WTC11 (cell line): ENCODE results near the gene ITPKC. TPM values are rescaled to one million over a fixed set of nuclear protein-coding genes. Genes with fewer than 3 reads are reported as not detected.

ENCODE experiments used
- ATAC-seq: fragments of 200-7000 bp; cut with Tn5 transposase; 2 replicates; pipeline ENCODE4 v1.10.0; 2021; ENCODE audit warnings: mild to moderate bottlenecking, moderate library complexity
- CTCF ChIA-PET: fragments of 300-600 bp; sonication (Branson Sonifier 250); formaldehyde crosslinking; loops from one replicate; lab custom pipeline; 2021; ENCODE audit warnings: antibody characterized with exemption; lab: Charles Lee
- POLR2A ChIA-PET: fragments of 350-600 bp; sonication (Branson Sonifier 250); formaldehyde crosslinking; loops from one replicate; lab custom pipeline; 2021; ENCODE audit warnings: antibody characterized with exemption; lab: Charles Lee
- DNase-seq: peaks from one replicate; pipeline ENCODE4 v3.0.0; 2021; ENCODE audit warnings: low spot score
- H3K27ac Mint-ChIP-seq: 2 replicates; pipeline ENCODE4 v1.8.0; 2021; ENCODE audit warnings: mixed read lengths
- H3K27me3 Mint-ChIP-seq: 2 replicates; pipeline ENCODE4 v1.8.0; 2021; ENCODE audit warnings: low read depth, mild to moderate bottlenecking, moderate library complexity, mixed read lengths
- H3K36me3 Mint-ChIP-seq: 2 replicates; pipeline ENCODE4 v1.8.0; 2021; ENCODE audit warnings: mixed read lengths
- H3K4me1 Mint-ChIP-seq: 2 replicates; pipeline ENCODE4 v1.8.0; 2022; ENCODE audit warnings: mixed read lengths
- H3K4me3 Mint-ChIP-seq: 2 replicates; pipeline ENCODE4 v1.8.0; 2021; ENCODE audit warnings: mild to moderate bottlenecking, moderate library complexity, mixed read lengths
- H3K9me3 Mint-ChIP-seq: 2 replicates; pipeline ENCODE4 v1.8.0; 2021; ENCODE audit warnings: mixed read lengths
- ELF4 ChIP-seq: sonication (generic); formaldehyde crosslinking; IDR thresholded peaks from 2 replicates; pipeline ENCODE4 v1.8.1; 2022; ENCODE audit warnings: low read depth, mild to moderate bottlenecking, moderate library complexity, missing genetic modification reagents
- ETV6 ChIP-seq: sonication (generic); formaldehyde crosslinking; IDR thresholded peaks from 2 replicates; pipeline ENCODE4 v1.8.1; 2022; ENCODE audit warnings: mild to moderate bottlenecking, missing genetic modification reagents
- FOXP4 ChIP-seq: sonication (generic); formaldehyde crosslinking; IDR thresholded peaks from 2 replicates; pipeline ENCODE4 v1.8.0; 2022; ENCODE audit warnings: mild to moderate bottlenecking, missing genetic modification reagents
- GABPB1 ChIP-seq: sonication (generic); formaldehyde crosslinking; IDR thresholded peaks from 2 replicates; pipeline ENCODE4 v1.8.1; 2023; ENCODE audit warnings: mild to moderate bottlenecking, missing genetic modification reagents
- GRHL2 ChIP-seq: fragments of 250-450 bp; sonication (Bioruptor Pico); IDR thresholded peaks from 2 replicates; pipeline ENCODE4 v1.8.0; 2022; ENCODE audit warnings: mild to moderate bottlenecking, moderate library complexity; ENCODE audit not compliant: insufficient replicate concordance, severe bottlenecking
- RELA ChIP-seq: sonication (generic); formaldehyde crosslinking; IDR thresholded peaks from 2 replicates; pipeline ENCODE4 v1.8.1; 2022; ENCODE audit warnings: missing genetic modification reagents, mild to moderate bottlenecking, borderline replicate concordance
- TCF7 ChIP-seq: sonication (generic); formaldehyde crosslinking; IDR thresholded peaks from 2 replicates; pipeline ENCODE4 v1.8.0; 2022; ENCODE audit warnings: mild to moderate bottlenecking, low read depth, missing genetic modification reagents, moderate library complexity
- ZBTB43 ChIP-seq: sonication (generic); formaldehyde crosslinking; IDR thresholded peaks from 2 replicates; pipeline ENCODE4 v1.8.1; 2023; ENCODE audit warnings: mild to moderate bottlenecking, missing genetic modification reagents
- ZNF219 ChIP-seq: sonication (generic); formaldehyde crosslinking; IDR thresholded peaks from 2 replicates; pipeline ENCODE4 v1.8.0; 2023; ENCODE audit warnings: missing genetic modification reagents, mild to moderate bottlenecking, borderline replicate concordance
- ZNF416 ChIP-seq: fragments of 250-450 bp; sonication (Bioruptor Pico); IDR thresholded peaks from 2 replicates; pipeline ENCODE4 v1.9.0; 2021; ENCODE audit warnings: mild to moderate bottlenecking, inconsistent platforms
- total RNA-seq: library from RNA; stranded (reverse); gene quantifications from 3 replicates; pipeline ENCODE4 v1.2.3, GENCODE V29; 2021
- TF ChIP-seq, protein P1 (sequence below): sonication (generic); formaldehyde crosslinking; IDR thresholded peaks from 2 replicates; pipeline ENCODE4 v1.8.1; 2023; ENCODE audit warnings: mild to moderate bottlenecking, missing genetic modification reagents, moderate library complexity
- TF ChIP-seq, protein P2 (sequence below): sonication (generic); formaldehyde crosslinking; IDR thresholded peaks from 2 replicates; pipeline ENCODE4 v1.8.1; 2023; ENCODE audit warnings: mild to moderate bottlenecking, missing genetic modification reagents, borderline replicate concordance
- TF ChIP-seq, protein P3 (sequence below): sonication (generic); formaldehyde crosslinking; IDR thresholded peaks from 2 replicates; pipeline ENCODE4 v1.8.1; 2022; ENCODE audit warnings: mild to moderate bottlenecking, moderate library complexity, missing genetic modification reagents

The ITPKC gene
- total RNA-seq, 1 experiment from 2014 or later: 13.8 TPM

GRCh38 chr19:40744554-40745401 lies 27.9 kb downstream of the ITPKC start (continued):
- TF ChIP-seq ZNF416 (CRISPR knock-in tag): no peak
- TF ChIP-seq, protein P1, sequence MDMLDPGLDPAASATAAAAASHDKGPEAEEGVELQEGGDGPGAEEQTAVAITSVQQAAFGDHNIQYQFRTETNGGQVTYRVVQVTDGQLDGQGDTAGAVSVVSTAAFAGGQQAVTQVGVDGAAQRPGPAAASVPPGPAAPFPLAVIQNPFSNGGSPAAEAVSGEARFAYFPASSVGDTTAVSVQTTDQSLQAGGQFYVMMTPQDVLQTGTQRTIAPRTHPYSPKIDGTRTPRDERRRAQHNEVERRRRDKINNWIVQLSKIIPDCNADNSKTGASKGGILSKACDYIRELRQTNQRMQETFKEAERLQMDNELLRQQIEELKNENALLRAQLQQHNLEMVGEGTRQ (CRISPR knock-in tag): 0 out of 2 replicates have a peak, but pooled peaks have one; percentile 8
- TF ChIP-seq, all 79 proteins: peak for 4

DNA sequence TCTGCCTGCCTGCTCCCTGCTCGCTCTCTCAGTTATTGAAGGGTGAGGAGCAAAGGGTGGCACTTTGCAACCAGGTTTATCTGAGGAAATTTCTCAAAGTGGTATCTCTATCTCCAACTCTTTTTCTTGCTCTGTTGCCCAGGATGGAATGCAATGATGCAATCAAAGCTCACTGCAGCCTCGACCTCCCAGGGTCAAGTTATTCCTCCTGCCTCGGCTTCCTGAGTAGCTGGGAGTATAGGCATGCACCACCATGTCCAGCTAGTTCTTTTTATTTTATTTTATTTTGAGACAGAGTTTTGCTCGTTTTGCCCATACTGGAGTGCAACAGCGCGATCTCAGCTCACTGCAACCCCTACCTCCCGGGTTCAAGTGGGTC lies 28.5 kb downstream of the ITPKC start:
- DNase-seq: no peak
- ChIA-PET POLR2A (interaction anchor here (1.2 to 1.4 kb wide), 2 partner anchors 28 to 54 kb away, joined by 3 to 6 read pairs; partner anchors contain the start of genes EGLN2 and ITPKC), CTCF (interaction anchor here (1.0 to 4.3 kb wide), 9 partner anchors 29 to 82 kb away, joined by 3 to 27 read pairs (median 8); partner anchors contain the start of genes COQ8B, EGLN2, ITPKC and RAB4B)
- Mint-ChIP-seq H3K27me3 (no peaks in the 10 kb centered on the region), H3K4me1 (peaks cover 30% of the 10 kb centered on the region), H3K27ac (peak overlapping the region; percentile 72), H3K9me3 (no peaks in the 10 kb centered on the region), H3K36me3 (peaks cover 7% of the 10 kb centered on the region), H3K4me3 (no peak overlapping the region)
- ATAC-seq: no peak
- TF ChIP-seq FOXP4 (CRISPR knock-in tag) (no peak), GABPB1 (CRISPR knock-in tag) (peak; percentile 87), ZBTB43 (CRISPR knock-in tag) (no peak), GRHL2 (CRISPR knock-in tag) (no peak), ELF4 (no peak)

DNA sequence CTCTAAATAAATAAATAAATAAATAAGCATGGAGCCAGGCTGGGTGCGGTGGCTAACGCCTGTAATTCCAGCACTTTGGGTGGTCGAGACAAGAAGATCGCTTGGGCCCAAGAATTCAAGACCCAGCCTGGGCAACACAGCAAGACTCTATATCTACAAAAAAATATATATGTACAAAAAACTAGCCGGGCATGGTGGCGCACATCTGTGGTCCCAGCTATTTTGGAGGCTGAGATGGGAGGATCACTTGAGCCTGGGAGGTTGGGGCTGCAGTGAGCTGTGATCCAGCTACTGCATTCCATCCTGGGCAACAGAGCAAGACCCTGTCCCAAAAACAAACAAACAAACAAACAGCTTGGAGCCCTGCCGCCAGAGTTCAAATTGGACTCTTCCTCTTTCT lies 30.6 kb downstream of the ITPKC start:
- CTCF ChIA-PET: interaction anchor here (1.0 kb wide), 1 partner anchor 51 kb away, joined by 3 read pairs; no protein-coding TSS in a partner anchor
- TF ChIP-seq, protein P2, sequence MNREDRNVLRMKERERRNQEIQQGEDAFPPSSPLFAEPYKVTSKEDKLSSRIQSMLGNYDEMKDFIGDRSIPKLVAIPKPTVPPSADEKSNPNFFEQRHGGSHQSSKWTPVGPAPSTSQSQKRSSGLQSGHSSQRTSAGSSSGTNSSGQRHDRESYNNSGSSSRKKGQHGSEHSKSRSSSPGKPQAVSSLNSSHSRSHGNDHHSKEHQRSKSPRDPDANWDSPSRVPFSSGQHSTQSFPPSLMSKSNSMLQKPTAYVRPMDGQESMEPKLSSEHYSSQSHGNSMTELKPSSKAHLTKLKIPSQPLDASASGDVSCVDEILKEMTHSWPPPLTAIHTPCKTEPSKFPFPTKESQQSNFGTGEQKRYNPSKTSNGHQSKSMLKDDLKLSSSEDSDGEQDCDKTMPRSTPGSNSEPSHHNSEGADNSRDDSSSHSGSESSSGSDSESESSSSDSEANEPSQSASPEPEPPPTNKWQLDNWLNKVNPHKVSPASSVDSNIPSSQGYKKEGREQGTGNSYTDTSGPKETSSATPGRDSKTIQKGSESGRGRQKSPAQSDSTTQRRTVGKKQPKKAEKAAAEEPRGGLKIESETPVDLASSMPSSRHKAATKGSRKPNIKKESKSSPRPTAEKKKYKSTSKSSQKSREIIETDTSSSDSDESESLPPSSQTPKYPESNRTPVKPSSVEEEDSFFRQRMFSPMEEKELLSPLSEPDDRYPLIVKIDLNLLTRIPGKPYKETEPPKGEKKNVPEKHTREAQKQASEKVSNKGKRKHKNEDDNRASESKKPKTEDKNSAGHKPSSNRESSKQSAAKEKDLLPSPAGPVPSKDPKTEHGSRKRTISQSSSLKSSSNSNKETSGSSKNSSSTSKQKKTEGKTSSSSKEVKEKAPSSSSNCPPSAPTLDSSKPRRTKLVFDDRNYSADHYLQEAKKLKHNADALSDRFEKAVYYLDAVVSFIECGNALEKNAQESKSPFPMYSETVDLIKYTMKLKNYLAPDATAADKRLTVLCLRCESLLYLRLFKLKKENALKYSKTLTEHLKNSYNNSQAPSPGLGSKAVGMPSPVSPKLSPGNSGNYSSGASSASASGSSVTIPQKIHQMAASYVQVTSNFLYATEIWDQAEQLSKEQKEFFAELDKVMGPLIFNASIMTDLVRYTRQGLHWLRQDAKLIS (CRISPR knock-in tag): no peak
- TF ChIP-seq ETV6 (no peak), RELA (CRISPR knock-in tag) (no peak), ZNF219 (CRISPR knock-in tag) (no peak), TCF7 (no peak)
- TF ChIP-seq, protein P3, sequence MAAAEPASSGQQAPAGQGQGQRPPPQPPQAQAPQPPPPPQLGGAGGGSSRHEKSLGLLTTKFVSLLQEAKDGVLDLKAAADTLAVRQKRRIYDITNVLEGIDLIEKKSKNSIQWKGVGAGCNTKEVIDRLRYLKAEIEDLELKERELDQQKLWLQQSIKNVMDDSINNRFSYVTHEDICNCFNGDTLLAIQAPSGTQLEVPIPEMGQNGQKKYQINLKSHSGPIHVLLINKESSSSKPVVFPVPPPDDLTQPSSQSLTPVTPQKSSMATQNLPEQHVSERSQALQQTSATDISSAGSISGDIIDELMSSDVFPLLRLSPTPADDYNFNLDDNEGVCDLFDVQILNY: no peak
- Mint-ChIP-seq H3K27me3 (no peaks in the 10 kb centered on the region), H3K36me3 (peaks cover 16% of the 10 kb centered on the region), H3K27ac (no peak overlapping the region), H3K9me3 (no peaks in the 10 kb centered on the region), H3K4me1 (peaks cover 31% of the 10 kb centered on the region), H3K4me3 (no peak overlapping the region)
- POLR2A ChIA-PET: no interaction called here
- no peak for ATAC-seq
- no peak for DNase-seq
